Mucosa of rectum (tissue), 2 donors: ENCODE measurements around the gene SPAG17.

Experiments used
- H3K27ac ChIP-seq, 2 donors: one replicate each; pipeline ENCODE4 v1.7.0; 2013; ENCODE audit warnings: inconsistent platforms in 2 of 2, low read depth in 2 of 2, low read length in 2 of 2
- H3K27me3 ChIP-seq, 2 donors: one replicate each; pipeline ENCODE4 v1.7.0; 2013; ENCODE audit warnings: low read length in 2 of 2; ENCODE audit not compliant: control insufficient read depth in 2 of 2, insufficient read depth in 2 of 2
- H3K36me3 ChIP-seq, 2 donors: one replicate each; pipeline ENCODE4 v1.7.0; 2013; ENCODE audit warnings: low read length in 2 of 2; ENCODE audit not compliant: control insufficient read depth in 2 of 2, insufficient read depth in 2 of 2
- H3K4me1 ChIP-seq, 2 donors: one replicate each; pipeline ENCODE4 v1.7.0; 2013; ENCODE audit warnings: low read length in 2 of 2, mild to moderate bottlenecking in 1 of 2; ENCODE audit not compliant: control insufficient read depth in 2 of 2, insufficient read depth in 2 of 2
- H3K4me3 ChIP-seq, 2 donors: one replicate each; pipeline ENCODE4 v1.7.0; 2013; ENCODE audit warnings: low read length in 2 of 2
- H3K9ac ChIP-seq, 2 donors: one replicate each; pipeline ENCODE4 v1.7.0; 2013; ENCODE audit warnings: low read length in 2 of 2, low read depth in 1 of 2, mild to moderate bottlenecking in 1 of 2
- H3K9me3 ChIP-seq, 2 donors: one replicate each; pipeline ENCODE4 v1.7.0; 2013; ENCODE audit warnings: low read length in 2 of 2; ENCODE audit not compliant: control insufficient read depth in 2 of 2
- donor health status: healthy.
- donor health status: Normal muscosa, but diverticular disease.

Gene SPAG17

GRCh38 chr1:118008011-118008410 lies 177.0 kb downstream of the SPAG17 start:
- no peaks in the 10 kb centered on the region for H3K9me3 ChIP-seq
- no peak overlapping the region for H3K27ac ChIP-seq
- no peaks in the 10 kb centered on the region for H3K27me3 ChIP-seq
- no peak overlapping the region for H3K9ac ChIP-seq
- H3K36me3 ChIP-seq, result no peaks in the 10 kb centered on the region
- H3K4me3 ChIP-seq, result no peak overlapping the region
- no peaks in the 10 kb centered on the region for H3K4me1 ChIP-seq

DNA sequence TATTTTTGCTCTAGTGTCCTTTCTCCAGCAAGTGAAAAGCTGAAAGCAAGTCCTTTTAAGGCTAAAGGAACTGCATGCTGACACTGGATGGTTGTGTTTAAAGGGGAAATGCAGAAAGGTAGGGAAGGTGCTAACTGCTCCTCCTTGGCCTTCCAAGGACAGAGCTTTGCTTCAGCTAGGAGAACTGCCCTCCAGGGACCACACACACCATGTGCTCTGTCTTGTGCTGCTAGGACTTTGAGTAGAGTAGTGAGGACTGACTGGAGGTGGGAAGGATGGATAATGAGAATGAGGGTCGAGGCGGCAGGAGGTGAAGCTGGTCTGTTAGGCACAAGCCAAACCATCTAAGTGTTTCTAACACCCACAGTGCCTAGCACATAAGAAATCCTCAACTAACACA lies 177.6 kb downstream of the SPAG17 start:
- Histone ChIP-seq H3K27ac (no peak overlapping the region), H3K27me3 (no peaks in the 10 kb centered on the region), H3K9me3 (no peaks in the 10 kb centered on the region), H3K4me1 (no peaks in the 10 kb centered on the region), H3K4me3 (no peak overlapping the region), H3K9ac (no peak overlapping the region), H3K36me3 (no peaks in the 10 kb centered on the region)

GRCh38 chr1:118004312-118004711 lies 180.7 kb downstream of the SPAG17 start:
- no peak overlapping the region for H3K9ac ChIP-seq
- H3K27ac ChIP-seq, result no peak overlapping the region
- no peaks in the 10 kb centered on the region for H3K9me3 ChIP-seq
- no peak overlapping the region for H3K4me3 ChIP-seq
- no peaks in the 10 kb centered on the region for H3K4me1 ChIP-seq
- no peaks in the 10 kb centered on the region for H3K36me3 ChIP-seq
- H3K27me3 ChIP-seq, result no peaks in the 10 kb centered on the region

- no peaks in the 10 kb centered on the region for H3K27me3 ChIP-seq
- H3K36me3 ChIP-seq, result no peaks in the 10 kb centered on the region
- no peak overlapping the region for H3K27ac ChIP-seq
- H3K9me3 ChIP-seq, result no peaks in the 10 kb centered on the region
- no peaks in the 10 kb centered on the region for H3K4me1 ChIP-seq
- no peak overlapping the region for H3K9ac ChIP-seq
- no peak overlapping the region for H3K4me3 ChIP-seq
Observed at GRCh38 chr1:117985973-117986372, 199.1 kb downstream of the SPAG17 start.

DNA sequence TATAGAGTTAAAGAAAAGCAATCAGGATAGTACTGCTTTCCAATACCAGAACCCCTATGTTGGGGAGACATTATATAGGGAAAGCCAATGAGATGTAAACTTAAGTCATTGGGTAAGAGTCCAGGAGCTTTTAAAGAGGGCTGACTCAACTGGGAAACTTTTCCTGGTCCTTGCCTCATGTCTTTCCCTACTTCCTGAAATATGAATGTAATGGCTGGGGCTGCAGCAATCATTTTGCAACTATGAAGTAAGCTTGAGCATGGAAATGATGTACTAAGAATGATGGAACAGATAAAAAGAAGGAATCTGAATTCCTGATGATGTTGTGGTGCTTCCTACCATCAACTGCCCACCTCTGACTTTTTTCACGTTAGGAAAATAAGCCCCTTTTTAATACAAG lies 199.8 kb downstream of the SPAG17 start:
- Histone ChIP-seq H3K27me3 (no peaks in the 10 kb centered on the region), H3K4me1 (no peaks in the 10 kb centered on the region), H3K9ac (no peak overlapping the region), H3K36me3 (no peaks in the 10 kb centered on the region), H3K9me3 (no peaks in the 10 kb centered on the region), H3K27ac (no peak overlapping the region), H3K4me3 (no peak overlapping the region)

DNA sequence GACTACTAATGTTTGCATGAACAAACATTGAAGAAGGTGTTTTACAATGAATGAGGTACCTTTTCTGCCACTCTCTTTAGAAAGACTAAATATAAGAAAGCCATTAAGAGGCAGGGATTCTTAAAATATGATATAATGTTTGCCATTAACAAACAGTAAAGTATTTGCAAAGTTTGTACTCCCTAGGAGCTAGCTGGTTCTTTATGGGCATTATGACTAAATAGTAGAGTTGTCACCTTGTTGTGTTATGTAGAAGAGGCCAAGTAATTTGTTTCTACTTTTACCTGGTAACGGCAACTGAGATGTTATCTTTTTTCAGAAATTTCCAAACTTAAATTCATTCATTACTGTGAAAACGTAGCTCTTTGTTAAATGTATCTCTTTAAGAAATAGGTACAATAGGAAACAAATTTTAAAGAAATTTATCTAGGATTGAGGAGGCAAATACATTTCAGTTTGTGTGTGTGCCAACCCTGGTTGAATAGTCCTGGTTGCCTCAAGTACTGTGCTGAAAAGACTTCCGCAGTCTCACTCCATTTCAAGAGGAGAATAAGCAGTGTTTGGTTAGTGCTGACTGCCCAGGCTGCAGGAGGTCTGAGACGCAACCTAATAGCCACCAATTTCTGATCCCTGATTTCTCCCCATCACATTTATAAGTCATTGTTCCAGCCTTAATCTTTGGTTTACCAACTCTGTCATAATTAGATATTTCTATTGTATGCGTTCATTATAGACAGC lies 203.4 kb downstream of the SPAG17 start:
- Histone ChIP-seq H3K27ac (no peak overlapping the region), H3K27me3 (no peaks in the 10 kb centered on the region), H3K9ac (no peak overlapping the region), H3K36me3 (no peaks in the 10 kb centered on the region), H3K4me3 (no peak overlapping the region), H3K9me3 (no peaks in the 10 kb centered on the region), H3K4me1 (no peaks in the 10 kb centered on the region)

DNA sequence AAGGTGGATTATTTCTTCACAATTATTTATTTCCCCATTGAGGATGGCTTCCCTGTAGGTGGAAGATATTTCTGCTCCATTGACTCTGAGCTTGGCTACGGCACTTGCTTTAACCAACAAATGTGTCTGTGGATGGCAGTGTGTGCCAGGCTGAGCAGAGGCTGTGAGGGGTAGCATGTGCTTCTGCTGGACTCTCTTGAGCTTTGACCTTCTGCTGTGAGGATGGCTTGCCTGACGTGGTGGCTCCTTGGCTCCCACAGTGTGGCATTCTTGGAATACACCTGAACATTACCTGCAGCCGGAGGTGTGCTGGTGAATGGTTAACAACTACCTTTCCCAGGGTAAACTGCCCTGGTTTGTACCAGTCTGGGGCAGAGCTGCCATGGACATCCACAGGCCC lies 208.6 kb downstream of the SPAG17 start:
- Histone ChIP-seq H3K9me3 (no peaks in the 10 kb centered on the region), H3K9ac (no peak overlapping the region), H3K27ac (no peak overlapping the region), H3K27me3 (no peaks in the 10 kb centered on the region), H3K36me3 (no peaks in the 10 kb centered on the region), H3K4me1 (no peaks in the 10 kb centered on the region), H3K4me3 (no peak overlapping the region)

- no peaks in the 10 kb centered on the region for H3K4me1 ChIP-seq
- H3K36me3 ChIP-seq, result no peaks in the 10 kb centered on the region
- H3K27ac ChIP-seq, result no peak overlapping the region
- no peaks in the 10 kb centered on the region for H3K27me3 ChIP-seq
- no peak overlapping the region for H3K9ac ChIP-seq
- no peak overlapping the region for H3K4me3 ChIP-seq
- H3K9me3 ChIP-seq, result no peaks in the 10 kb centered on the region
Observed at GRCh38 chr1:117971777-117972176, 213.3 kb downstream of the SPAG17 start.

GRCh38 chr1:117970252-117970651 lies 214.8 kb downstream of the SPAG17 start:
- H3K4me1 ChIP-seq, result no peaks in the 10 kb centered on the region
- H3K9ac ChIP-seq, result no peak overlapping the region
- no peak overlapping the region for H3K27ac ChIP-seq
- no peaks in the 10 kb centered on the region for H3K36me3 ChIP-seq
- no peaks in the 10 kb centered on the region for H3K27me3 ChIP-seq
- no peaks in the 10 kb centered on the region for H3K9me3 ChIP-seq
- no peak overlapping the region for H3K4me3 ChIP-seq

GRCh38 chr1:117967881-117968280 lies 217.1 kb downstream of the SPAG17 start:
- H3K9ac ChIP-seq, result no peak overlapping the region
- H3K4me1 ChIP-seq, result no peaks in the 10 kb centered on the region
- no peak overlapping the region for H3K27ac ChIP-seq
- H3K4me3 ChIP-seq, result no peak overlapping the region
- H3K27me3 ChIP-seq, result no peaks in the 10 kb centered on the region
- no peaks in the 10 kb centered on the region for H3K9me3 ChIP-seq
- H3K36me3 ChIP-seq, result no peaks in the 10 kb centered on the region

GRCh38 chr1:117967477-117967876 lies 217.6 kb downstream of the SPAG17 start:
- Histone ChIP-seq H3K36me3 (no peaks in the 10 kb centered on the region), H3K4me3 (no peak overlapping the region), H3K27me3 (no peaks in the 10 kb centered on the region), H3K27ac (no peak overlapping the region), H3K9me3 (no peaks in the 10 kb centered on the region), H3K9ac (no peak overlapping the region), H3K4me1 (no peaks in the 10 kb centered on the region)
